Fibroblast of skin of left biceps (primary cell): ENCODE measurements around the gene WASHC2C.
"Not testable (repeated sequence)": the region's sequence is repeated elsewhere in the genome, so short reads cannot be mapped to it uniquely, and the experiment has no call there.

Source experiments
- DNase-seq, 2 experiments: peaks; one replicate each; pipeline ENCODE4 v3.0.0-alpha.2; 2013; ENCODE audit warnings: low read depth in 2 of 2

WASHC2C gene

GRCh38 chr10:45726703-45727420, at the start of gene WASHC2C:
Gene WASHC2C, plus strand, starts transcription at chr10:45727266. Its CDS starts 52 bp downstream, at chr10:45727318.
- peak; percentile 0 to 4 for DNase-seq

- DNase-seq = not testable (repeated sequence)
These were observed 48.6 kb upstream of the WASHC2C start for GRCh38 chr10:45678467-45678866.

- DNase-seq = not testable (repeated sequence)
These were observed 16.8 kb upstream of the WASHC2C start for GRCh38 chr10:45710200-45710796.

- DNase-seq = not testable (repeated sequence)
These were observed 15.8 kb upstream of the WASHC2C start for GRCh38 chr10:45711223-45711622.

GRCh38 chr10:45717053-45717452, 10.0 kb upstream of the WASHC2C start:
- DNase-seq = not testable (repeated sequence)

- not testable (repeated sequence) for DNase-seq
These were observed 9.4 kb upstream of the WASHC2C start for GRCh38 chr10:45717642-45718041.

- DNase-seq = not testable (repeated sequence)
These were observed 5.6 kb upstream of the WASHC2C start for GRCh38 chr10:45721503-45721902.

GRCh38 chr10:45723851-45724250, 3.2 kb upstream of the WASHC2C start:
- DNase-seq = not testable (repeated sequence)

GRCh38 chr10:45727421-45727965, 427 bp downstream of the WASHC2C start:
- DNase-seq = not testable (repeated sequence)

GRCh38 chr10:45734449-45734848, 7.4 kb downstream of the WASHC2C start:
- not testable (repeated sequence) for DNase-seq

GRCh38 chr10:45734867-45735266, 7.8 kb downstream of the WASHC2C start:
- not testable (repeated sequence) for DNase-seq

GRCh38 chr10:45741559-45741958, 14.5 kb downstream of the WASHC2C start:
- not testable (repeated sequence) for DNase-seq

- DNase-seq = not testable (repeated sequence)
These were observed 14.9 kb downstream of the WASHC2C start for GRCh38 chr10:45742014-45742413.

- DNase-seq = not testable (repeated sequence)
These were observed 24.1 kb downstream of the WASHC2C start for GRCh38 chr10:45751141-45751540.

GRCh38 chr10:45752210-45752609, 25.1 kb downstream of the WASHC2C start:
- DNase-seq = not testable (repeated sequence)

- not testable (repeated sequence) for DNase-seq
These were observed 27.0 kb downstream of the WASHC2C start for GRCh38 chr10:45753979-45754495.

- DNase-seq = not testable (repeated sequence)
These were observed 28.0 kb downstream of the WASHC2C start for GRCh38 chr10:45755083-45755482.

- DNase-seq = not testable (repeated sequence)
These were observed 29.0 kb downstream of the WASHC2C start for GRCh38 chr10:45756065-45756464.

- DNase-seq = not testable (repeated sequence)
These were observed 30.8 kb downstream of the WASHC2C start for GRCh38 chr10:45757661-45758396.

- not testable (repeated sequence) for DNase-seq
These were observed 34.6 kb downstream of the WASHC2C start for GRCh38 chr10:45761622-45762021.

GRCh38 chr10:45763037-45763436, 36.0 kb downstream of the WASHC2C start:
- DNase-seq = not testable (repeated sequence)

GRCh38 chr10:45768334-45768733, 41.3 kb downstream of the WASHC2C start:
- not testable (repeated sequence) for DNase-seq
